GM21717 (cell line): ENCODE results near the gene FAM98C.
"Not testable (repeated sequence)": the region's sequence is repeated elsewhere in the genome, so short reads cannot be mapped to it uniquely, and the experiment has no call there.

Experiments used
- ATAC-seq: cut with Tn5 transposase; IDR thresholded peaks from one replicate; pipeline ENCODE4 v1.9.1; 2021; ENCODE audit warnings: mild to moderate bottlenecking, moderate library complexity; ENCODE audit not compliant: unreplicated experiment

FAM98C gene

GRCh38 chr19:38425222-38425809 is 22.4 kb downstream of the FAM98C start:
- ATAC-seq, result no peak

- ATAC-seq, result no peak
These were observed 23.0 kb downstream of the FAM98C start, which contains the start of gene RASGRP4 for GRCh38 chr19:38425810-38426466. RASGRP4 (minus strand) TSS chr19:38426219; CDS start chr19:38426091, 128 bp downstream.

- not testable (repeated sequence) for ATAC-seq
These were observed 24.3 kb downstream of the FAM98C start for GRCh38 chr19:38427035-38427677.

- ATAC-seq, result no peak
These were observed 26.3 kb downstream of the FAM98C start for GRCh38 chr19:38429055-38429810.

GRCh38 chr19:38429811-38430156 is 26.9 kb downstream of the FAM98C start:
- ATAC-seq, result no peak

- ATAC-seq, result no peak
These were observed 28.0 kb downstream of the FAM98C start for GRCh38 chr19:38430931-38431330.

- ATAC-seq, result no peak
These were observed 30.4 kb downstream of the FAM98C start, which contains the start of gene RYR1 for GRCh38 chr19:38433268-38433733. RYR1 (plus strand) TSS chr19:38433691; CDS start chr19:38433830, 139 bp downstream.

GRCh38 chr19:38434549-38435051 is 31.7 kb downstream of the FAM98C start:
- no peak for ATAC-seq

- no peak for ATAC-seq
These were observed 34.4 kb downstream of the FAM98C start for GRCh38 chr19:38437295-38437694.

- ATAC-seq, result no peak
These were observed 35.0 kb downstream of the FAM98C start for GRCh38 chr19:38437917-38438316.

GRCh38 chr19:38440592-38440991 is 37.7 kb downstream of the FAM98C start:
- ATAC-seq, result no peak

GRCh38 chr19:38441657-38442348 is 38.9 kb downstream of the FAM98C start:
- ATAC-seq, result no peak

GRCh38 chr19:38442736-38443135 is 39.8 kb downstream of the FAM98C start:
- no peak for ATAC-seq

- no peak for ATAC-seq
These were observed 40.6 kb downstream of the FAM98C start for GRCh38 chr19:38443458-38443999.

GRCh38 chr19:38444026-38444425 is 41.1 kb downstream of the FAM98C start:
- ATAC-seq, result no peak

GRCh38 chr19:38445362-38445761 is 42.5 kb downstream of the FAM98C start:
- ATAC-seq, result no peak

- ATAC-seq, result no peak
These were observed 45.3 kb downstream of the FAM98C start for GRCh38 chr19:38448225-38448624.

- no peak for ATAC-seq
These were observed 46.6 kb downstream of the FAM98C start for GRCh38 chr19:38449518-38449917.

- no peak for ATAC-seq
These were observed 48.1 kb downstream of the FAM98C start for GRCh38 chr19:38451036-38451435.

GRCh38 chr19:38451629-38452028 is 48.7 kb downstream of the FAM98C start:
- no peak for ATAC-seq
